ENCODE data around the gene HAGH. TPM values are rescaled to one million over a fixed set of nuclear protein-coding genes. Genes with fewer than 3 reads are reported as not detected.

Gene HAGH
- total and polyA plus RNA-seq, 9 of the 15 experiments (the other 6 are each of a cell fraction or from before 2014, with no cell fraction given), result 0.46 to 35.1 (median 16.8) TPM

GRCh38 chr16:1769402-1770300, 57.0 kb downstream of the HAGH start (continued):
- TF ChIP-seq, protein P1, sequence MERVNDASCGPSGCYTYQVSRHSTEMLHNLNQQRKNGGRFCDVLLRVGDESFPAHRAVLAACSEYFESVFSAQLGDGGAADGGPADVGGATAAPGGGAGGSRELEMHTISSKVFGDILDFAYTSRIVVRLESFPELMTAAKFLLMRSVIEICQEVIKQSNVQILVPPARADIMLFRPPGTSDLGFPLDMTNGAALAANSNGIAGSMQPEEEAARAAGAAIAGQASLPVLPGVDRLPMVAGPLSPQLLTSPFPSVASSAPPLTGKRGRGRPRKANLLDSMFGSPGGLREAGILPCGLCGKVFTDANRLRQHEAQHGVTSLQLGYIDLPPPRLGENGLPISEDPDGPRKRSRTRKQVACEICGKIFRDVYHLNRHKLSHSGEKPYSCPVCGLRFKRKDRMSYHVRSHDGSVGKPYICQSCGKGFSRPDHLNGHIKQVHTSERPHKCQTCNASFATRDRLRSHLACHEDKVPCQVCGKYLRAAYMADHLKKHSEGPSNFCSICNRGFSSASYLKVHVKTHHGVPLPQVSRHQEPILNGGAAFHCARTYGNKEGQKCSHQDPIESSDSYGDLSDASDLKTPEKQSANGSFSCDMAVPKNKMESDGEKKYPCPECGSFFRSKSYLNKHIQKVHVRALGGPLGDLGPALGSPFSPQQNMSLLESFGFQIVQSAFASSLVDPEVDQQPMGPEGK (CRISPR knock-in tag; IDR thresholded peaks at IDR 0.05; ENCODE audit: borderline replicate concordance), result no peak
- peak; percentile 22; the same call in 1 of the 2 replicates for TF ChIP-seq POLR2G (IDR thresholded peaks at IDR 0.05; ENCODE audit: low read depth, low read length)
- TF ChIP-seq CC2D1A (IDR thresholded peaks at IDR 0.05), result no peak
- 0 out of 4 replicates have a peak, but pooled peaks of 1 of the 2 experiments have one; percentile 34 for TF ChIP-seq TEAD1 (CRISPR knock-in tag; IDR thresholded peaks at IDR 0.05)
- TF ChIP-seq POLR2A (conservative IDR thresholded peaks at IDR 0.05), result peak; percentile 53
- TF ChIP-seq BCL6 (CRISPR knock-in tag; IDR thresholded peaks at IDR 0.05), result no peak
- peak; percentile 50 for TF ChIP-seq FIP1L1 (IDR thresholded peaks at IDR 0.05; ENCODE audit: low read depth, low read length, poor library complexity, severe bottlenecking)
- no peak for TF ChIP-seq RAD21 (CRISPR knock-in tag; conservative IDR thresholded peaks at IDR 0.05 in 1 of 2, IDR thresholded peaks at IDR 0.05 in 1 of 2)
- TF ChIP-seq, protein P2, sequence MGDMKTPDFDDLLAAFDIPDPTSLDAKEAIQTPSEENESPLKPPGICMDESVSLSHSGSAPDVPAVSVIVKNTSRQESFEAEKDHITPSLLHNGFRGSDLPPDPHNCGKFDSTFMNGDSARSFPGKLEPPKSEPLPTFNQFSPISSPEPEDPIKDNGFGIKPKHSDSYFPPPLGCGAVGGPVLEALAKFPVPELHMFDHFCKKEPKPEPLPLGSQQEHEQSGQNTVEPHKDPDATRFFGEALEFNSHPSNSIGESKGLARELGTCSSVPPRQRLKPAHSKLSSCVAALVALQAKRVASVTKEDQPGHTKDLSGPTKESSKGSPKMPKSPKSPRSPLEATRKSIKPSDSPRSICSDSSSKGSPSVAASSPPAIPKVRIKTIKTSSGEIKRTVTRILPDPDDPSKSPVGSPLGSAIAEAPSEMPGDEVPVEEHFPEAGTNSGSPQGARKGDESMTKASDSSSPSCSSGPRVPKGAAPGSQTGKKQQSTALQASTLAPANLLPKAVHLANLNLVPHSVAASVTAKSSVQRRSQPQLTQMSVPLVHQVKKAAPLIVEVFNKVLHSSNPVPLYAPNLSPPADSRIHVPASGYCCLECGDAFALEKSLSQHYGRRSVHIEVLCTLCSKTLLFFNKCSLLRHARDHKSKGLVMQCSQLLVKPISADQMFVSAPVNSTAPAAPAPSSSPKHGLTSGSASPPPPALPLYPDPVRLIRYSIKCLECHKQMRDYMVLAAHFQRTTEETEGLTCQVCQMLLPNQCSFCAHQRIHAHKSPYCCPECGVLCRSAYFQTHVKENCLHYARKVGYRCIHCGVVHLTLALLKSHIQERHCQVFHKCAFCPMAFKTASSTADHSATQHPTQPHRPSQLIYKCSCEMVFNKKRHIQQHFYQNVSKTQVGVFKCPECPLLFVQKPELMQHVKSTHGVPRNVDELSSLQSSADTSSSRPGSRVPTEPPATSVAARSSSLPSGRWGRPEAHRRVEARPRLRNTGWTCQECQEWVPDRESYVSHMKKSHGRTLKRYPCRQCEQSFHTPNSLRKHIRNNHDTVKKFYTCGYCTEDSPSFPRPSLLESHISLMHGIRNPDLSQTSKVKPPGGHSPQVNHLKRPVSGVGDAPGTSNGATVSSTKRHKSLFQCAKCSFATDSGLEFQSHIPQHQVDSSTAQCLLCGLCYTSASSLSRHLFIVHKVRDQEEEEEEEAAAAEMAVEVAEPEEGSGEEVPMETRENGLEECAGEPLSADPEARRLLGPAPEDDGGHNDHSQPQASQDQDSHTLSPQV (IDR thresholded peaks at IDR 0.05), result no peak
- 0 out of 2 replicates have a peak, but pooled peaks have one; percentile 9 for TF ChIP-seq NCOR1 (IDR thresholded peaks at IDR 0.05)
- TF ChIP-seq TAF7 (tag; IDR thresholded peaks at IDR 0.05), result no peak
- no peak for TF ChIP-seq RBM14 (IDR thresholded peaks at IDR 0.05; ENCODE audit: borderline replicate concordance, insufficient read depth, low read depth, low read length)
- TF ChIP-seq ZBTB43 (CRISPR knock-in tag; IDR thresholded peaks at IDR 0.05), result no peak
- TF ChIP-seq NCOA6 (IDR thresholded peaks at IDR 0.05), result no peak
- peak; percentile 45; the same call in 1 of the 2 replicates for TF ChIP-seq SUPT5H (IDR thresholded peaks at IDR 0.05)

Measured in K562 (cell line).